ENCODE data around the gene C1QTNF4.

The C1QTNF4 gene

DNA sequence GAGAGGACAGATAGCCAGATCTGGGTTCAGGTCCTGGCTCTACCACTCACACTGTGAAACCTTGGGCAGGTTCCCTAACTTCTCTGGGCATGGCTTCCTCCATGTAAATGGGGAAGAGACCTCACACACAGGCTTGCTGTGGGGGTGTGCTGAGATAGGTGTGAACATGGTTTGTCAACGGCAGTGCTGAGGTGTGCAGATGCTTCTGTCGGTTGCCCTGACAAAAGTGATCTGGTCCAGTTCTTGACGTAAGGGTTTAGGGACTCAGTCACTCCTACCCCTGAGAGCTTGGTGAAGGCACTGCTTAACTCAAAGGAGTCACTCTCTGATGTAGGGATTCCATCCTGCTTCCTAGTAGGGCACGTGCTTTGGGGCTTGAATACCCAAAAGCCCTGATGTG, 2.0 kb downstream of the C1QTNF4 start:
- H3K4me3 ChIP-seq (ENCODE audit: low read depth in 1 of 2, low read length in 1 of 2) = no peak overlapping the region
- TF ChIP-seq CTCF (IDR thresholded peaks at IDR 0.05) = no peak
- H3K36me3 ChIP-seq = no peaks in the 10 kb centered on the region
- peaks cover 20 to 29% of the 10 kb centered on the region in 2 experiments for H3K4me1 ChIP-seq (ENCODE audit: control insufficient read depth in 1 of 2, insufficient read depth in 1 of 2, low read depth in 1 of 2, low read length in 1 of 2)
- peaks cover 43% of the 10 kb centered on the region for H3K27me3 ChIP-seq
- H3K27ac ChIP-seq = no peak overlapping the region
- H3K9me3 ChIP-seq = no peaks in the 10 kb centered on the region

- Histone ChIP-seq H3K4me1 (ENCODE audit: control insufficient read depth in 1 of 2, insufficient read depth in 1 of 2, low read depth in 1 of 2, low read length in 1 of 2) (peaks cover 20 to 29% of the 10 kb centered on the region in 2 experiments), H3K27ac (no peak overlapping the region), H3K36me3 (no peaks in the 10 kb centered on the region), H3K9me3 (no peaks in the 10 kb centered on the region), H3K27me3 (peaks cover 43% of the 10 kb centered on the region), H3K4me3 (ENCODE audit: low read depth in 1 of 2, low read length in 1 of 2) (no peak overlapping the region)
- TF ChIP-seq CTCF (IDR thresholded peaks at IDR 0.05) = no peak
These were observed 2.4 kb downstream of the C1QTNF4 start for GRCh38 chr11:47591764-47592163.

DNA sequence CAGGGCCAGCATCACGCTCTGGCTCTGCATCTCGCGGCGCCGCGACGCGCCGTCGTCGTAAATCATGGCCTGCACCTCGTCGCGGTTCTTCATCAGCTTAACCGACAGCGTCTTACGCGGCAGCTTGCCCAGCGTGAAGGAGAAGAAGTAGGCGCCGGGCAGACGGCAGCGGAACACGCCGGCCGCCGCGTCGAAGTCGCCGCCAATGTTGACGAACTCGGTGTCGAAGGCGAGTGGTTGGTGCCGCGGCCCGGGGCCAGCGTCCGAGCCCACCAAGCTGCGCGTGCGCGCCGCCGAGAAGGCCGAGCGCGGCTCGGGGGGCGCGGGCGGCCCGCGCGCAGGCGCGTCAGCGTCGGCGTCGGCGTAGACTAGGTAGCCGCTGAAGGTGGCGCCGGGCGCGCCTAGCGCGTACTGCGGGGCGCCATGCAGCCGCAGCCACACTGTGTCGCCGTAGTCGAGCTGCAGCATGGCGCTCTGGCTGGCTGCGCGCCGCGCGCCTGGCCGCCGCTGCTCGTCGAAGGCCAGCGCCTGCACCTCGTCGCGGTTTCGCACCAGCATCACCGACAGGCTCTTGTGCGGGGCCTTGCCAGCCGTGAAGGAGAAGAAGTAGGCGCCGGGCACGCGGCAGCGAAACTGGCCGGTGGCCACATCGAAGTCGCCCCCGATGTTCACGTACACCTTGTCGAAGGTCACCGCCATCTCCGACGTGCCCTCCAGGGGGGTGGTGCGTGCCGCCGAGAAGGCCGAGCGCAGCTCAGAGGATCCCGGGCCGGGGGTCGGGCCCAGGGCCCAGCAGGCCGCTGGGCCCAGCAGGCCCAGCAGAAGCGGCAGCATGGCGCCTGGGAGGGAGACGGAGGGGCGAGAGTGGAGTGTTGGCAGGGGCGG, 4.0 kb downstream of the C1QTNF4 start:
- no peaks in the 10 kb centered on the region for H3K9me3 ChIP-seq
- peaks cover 20 to 29% of the 10 kb centered on the region in 2 experiments for H3K4me1 ChIP-seq (ENCODE audit: control insufficient read depth in 1 of 2, insufficient read depth in 1 of 2, low read depth in 1 of 2, low read length in 1 of 2)
- H3K36me3 ChIP-seq = peaks cover under 1% of the 10 kb centered on the region
- H3K27me3 ChIP-seq = peaks cover 37% of the 10 kb centered on the region
- no peak overlapping the region for H3K4me3 ChIP-seq (ENCODE audit: low read depth in 1 of 2, low read length in 1 of 2)
- no peak for TF ChIP-seq CTCF (IDR thresholded peaks at IDR 0.05)
- H3K27ac ChIP-seq = no peak overlapping the region

DNA sequence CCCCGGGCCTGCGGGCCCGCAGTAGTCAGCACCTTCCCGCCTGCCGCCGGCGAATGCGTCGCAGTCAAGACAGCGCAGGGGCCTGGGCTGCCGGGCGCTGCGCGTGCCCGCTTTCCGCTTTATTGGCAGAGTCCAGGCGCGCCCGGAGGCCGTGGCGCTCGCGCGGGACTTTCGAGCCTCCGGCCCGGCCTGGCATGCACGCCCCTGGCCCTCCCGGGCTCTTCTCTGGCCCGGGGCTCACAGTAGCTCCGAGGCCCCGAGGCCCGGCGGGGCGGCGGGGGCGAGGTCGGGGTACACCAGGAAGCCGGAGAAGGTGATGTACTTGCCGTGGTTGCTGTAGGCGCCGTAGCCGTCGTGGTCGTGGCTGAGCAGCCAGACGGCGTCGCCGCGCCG, 4.6 kb downstream of the C1QTNF4 start:
- Histone ChIP-seq H3K27me3 (peaks cover 31% of the 10 kb centered on the region), H3K4me1 (ENCODE audit: control insufficient read depth in 1 of 2, insufficient read depth in 1 of 2, low read depth in 1 of 2, low read length in 1 of 2) (peaks cover 20 to 29% of the 10 kb centered on the region in 2 experiments), H3K36me3 (peaks cover 7% of the 10 kb centered on the region), H3K27ac (no peak overlapping the region), H3K4me3 (ENCODE audit: low read depth in 1 of 2, low read length in 1 of 2) (no peak overlapping the region), H3K9me3 (no peaks in the 10 kb centered on the region)
- TF ChIP-seq CTCF (IDR thresholded peaks at IDR 0.05) = no peak

DNA sequence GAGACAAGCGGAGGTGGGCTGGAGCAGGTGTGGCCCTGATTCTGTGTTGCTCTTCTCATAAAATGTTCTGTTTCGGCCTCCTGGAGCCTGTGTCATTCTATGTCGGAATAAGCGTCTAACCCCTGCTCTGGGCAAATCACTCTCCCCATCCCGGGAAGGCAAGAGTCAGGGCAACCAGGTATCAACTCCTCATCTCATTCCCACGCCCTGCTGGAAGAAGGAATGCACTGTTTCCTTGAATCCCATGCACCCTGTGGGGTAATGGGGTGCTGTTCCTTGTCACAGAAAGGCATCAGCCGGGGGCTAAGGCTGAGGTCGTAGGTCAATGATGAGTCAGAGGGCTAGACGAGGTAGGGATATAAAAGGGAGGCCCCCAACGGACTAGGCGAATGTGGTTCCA, 5.1 kb downstream of the C1QTNF4 start:
- H3K27ac ChIP-seq = no peak overlapping the region

More for the DNA sequence above, 5.1 kb downstream of the C1QTNF4 start:
- TF ChIP-seq CTCF (IDR thresholded peaks at IDR 0.05) = no peak
- no peaks in the 10 kb centered on the region for H3K9me3 ChIP-seq
- H3K27me3 ChIP-seq = peaks cover 26% of the 10 kb centered on the region
- H3K4me1 ChIP-seq (ENCODE audit: control insufficient read depth in 1 of 2, insufficient read depth in 1 of 2, low read depth in 1 of 2, low read length in 1 of 2) = peaks cover 20 to 28% of the 10 kb centered on the region in 2 experiments
- H3K4me3 ChIP-seq (ENCODE audit: low read depth in 1 of 2, low read length in 1 of 2) = no peak overlapping the region
- H3K36me3 ChIP-seq = peaks cover 11% of the 10 kb centered on the region

Data from neutrophil (primary cell).